ENCODE data around the gene MARCHF4. TPM values are rescaled to one million over a fixed set of nuclear protein-coding genes. Genes with fewer than 3 reads are reported as not detected.

Gene MARCHF4, protein sequence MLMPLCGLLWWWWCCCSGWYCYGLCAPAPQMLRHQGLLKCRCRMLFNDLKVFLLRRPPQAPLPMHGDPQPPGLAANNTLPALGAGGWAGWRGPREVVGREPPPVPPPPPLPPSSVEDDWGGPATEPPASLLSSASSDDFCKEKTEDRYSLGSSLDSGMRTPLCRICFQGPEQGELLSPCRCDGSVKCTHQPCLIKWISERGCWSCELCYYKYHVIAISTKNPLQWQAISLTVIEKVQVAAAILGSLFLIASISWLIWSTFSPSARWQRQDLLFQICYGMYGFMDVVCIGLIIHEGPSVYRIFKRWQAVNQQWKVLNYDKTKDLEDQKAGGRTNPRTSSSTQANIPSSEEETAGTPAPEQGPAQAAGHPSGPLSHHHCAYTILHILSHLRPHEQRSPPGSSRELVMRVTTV
- total RNA-seq (2022; extraction: Qiagen RNA extraction) = 23.4 to 28.5 TPM (median 26.3 TPM) in 5 replicates

DNA sequence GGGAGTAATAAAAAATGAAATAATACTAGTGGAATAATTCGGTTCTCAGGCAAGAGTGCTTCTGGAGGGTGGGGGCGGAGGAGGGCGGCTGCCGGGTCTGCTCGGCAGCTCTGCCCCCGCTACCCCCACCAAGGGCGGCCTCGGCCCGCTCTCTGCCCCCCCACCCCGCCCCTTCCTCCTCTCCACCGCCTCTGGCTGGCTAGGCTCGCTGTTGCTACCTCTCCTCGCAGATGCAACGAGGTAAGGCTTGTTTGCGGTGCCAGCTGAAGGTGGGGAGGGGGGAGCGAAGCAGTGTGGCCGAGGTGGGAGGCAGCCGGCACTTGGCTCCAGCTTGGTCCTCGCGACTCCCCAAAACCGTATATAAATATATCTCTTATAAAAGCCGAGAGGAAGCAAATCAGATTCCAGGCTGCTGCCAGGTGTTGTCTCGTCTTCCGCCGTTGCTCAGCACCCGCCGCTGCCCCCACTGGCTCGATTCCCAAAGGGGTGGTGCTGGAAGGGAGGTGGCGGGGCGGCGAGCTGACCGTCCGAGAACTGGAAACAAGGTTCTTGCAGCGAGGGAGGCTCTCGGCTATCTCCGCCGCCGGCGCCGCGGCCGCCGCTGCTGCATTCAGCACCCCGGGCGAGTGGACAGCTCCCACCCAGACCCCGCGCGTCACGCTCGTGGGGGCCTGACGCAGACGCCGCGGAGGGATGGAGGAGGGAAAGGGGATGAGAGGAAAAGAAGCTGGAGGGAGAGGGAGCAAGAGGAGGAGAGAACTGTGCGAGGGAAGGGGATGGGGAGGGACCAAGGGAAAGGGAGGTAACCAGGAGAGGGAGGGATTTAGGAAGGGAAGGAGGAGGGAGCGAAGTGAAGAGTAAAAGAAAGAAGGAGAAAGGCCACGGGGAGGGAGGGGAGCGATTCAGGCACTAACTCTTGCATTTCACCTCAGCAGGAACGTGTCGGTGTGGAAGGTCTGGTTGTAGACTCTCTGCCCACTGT is at the start of gene MARCHF4:
TSS of gene MARCHF4 (minus strand) at position 763 of the 982 bp plus-strand sequence. CDS start 2,223 bp downstream, outside the sequence.

DNA sequence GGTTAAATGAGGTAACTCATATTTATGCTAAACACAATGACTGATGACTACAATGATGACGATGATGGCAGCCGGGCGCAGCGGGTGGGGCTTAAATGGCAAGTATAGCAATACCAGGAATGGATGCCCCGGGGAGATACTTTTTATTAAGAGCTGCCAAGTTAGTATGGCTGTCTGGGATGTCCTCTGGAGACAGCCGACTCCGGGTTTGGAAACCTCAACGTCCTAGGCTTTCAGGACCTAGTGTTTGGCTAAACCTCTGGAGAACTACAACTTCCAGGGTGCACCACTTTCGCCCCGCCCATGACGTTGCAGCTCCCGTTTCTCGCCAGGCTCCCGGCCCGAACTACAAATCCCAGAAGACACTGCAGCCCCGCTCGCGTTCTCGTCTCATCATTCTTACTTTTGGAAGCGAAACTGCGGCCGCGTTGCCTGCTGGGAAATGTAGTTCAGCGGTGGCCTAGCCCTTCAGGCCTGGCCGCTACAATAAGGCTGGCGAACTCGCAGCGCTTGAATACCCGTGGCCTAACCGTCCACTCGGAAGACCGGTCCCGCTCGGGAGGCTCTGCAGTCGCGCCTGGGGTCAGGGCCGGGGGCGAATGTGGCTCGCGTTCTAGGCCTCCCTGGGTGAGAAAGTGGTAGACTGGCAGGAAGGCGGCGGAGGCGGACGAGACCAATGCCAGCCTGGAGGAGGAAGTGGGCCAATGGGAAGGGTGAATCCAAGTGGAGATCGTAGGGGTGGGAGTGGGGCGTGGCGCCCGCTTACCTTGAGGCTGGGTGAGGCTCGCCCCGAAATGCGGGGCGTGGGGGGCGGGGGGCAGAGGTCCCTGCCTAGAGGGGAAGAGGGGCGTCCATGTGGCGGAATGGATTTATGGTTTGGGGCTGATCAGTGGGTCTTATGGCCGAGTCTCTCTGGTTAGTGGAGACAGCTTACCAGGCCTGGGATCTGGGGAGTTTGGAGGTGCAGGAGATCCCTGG is 40.0 kb upstream of the MARCHF4 start, which contains the start of gene SMARCAL1:
TSS of gene SMARCAL1 (plus strand) at position 463 of the 978 bp plus-strand sequence. CDS start 2,221 bp downstream, outside the sequence.

Other genes starting within 250 kb of the MARCHF4 start
- gene SMARCAL1, start 40.0 kb upstream of the MARCHF4 start, total RNA-seq (2022; extraction: Qiagen RNA extraction) = 13.9 to 16.6 TPM (median 15.7 TPM) in 5 replicates
- gene RPL37A, start 126.4 kb upstream of the MARCHF4 start, total RNA-seq (2022; extraction: Qiagen RNA extraction) = 4,231 to 5,607 TPM (median 5,211 TPM) in 5 replicates

Data from A549 treated with Hydrocortisone at 1 μM for 4 hours (cell line).